ENCODE data around the gene C19orf18.

DNA sequence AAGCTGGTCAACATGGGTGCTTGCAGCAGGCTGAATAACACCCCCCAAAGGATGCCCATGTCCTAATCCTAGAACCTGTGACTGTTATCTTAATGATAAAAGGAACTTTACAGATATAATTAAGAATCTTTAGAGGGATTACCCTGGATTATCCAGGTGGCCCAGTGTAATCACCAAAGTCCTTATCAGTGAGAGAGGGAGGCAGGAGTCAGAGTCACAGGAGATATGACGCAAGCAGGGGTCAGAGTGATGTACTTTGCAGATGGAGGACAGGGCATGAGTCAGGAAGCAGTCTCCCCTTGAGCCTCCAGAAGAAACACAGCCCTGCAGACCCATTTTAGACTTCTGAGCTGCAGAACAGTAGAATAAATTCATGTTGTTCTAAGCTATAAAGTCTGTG is 18.5 kb upstream of the C19orf18 start:
- TF ChIP-seq FOXM1 (IDR thresholded peaks at IDR 0.05; ENCODE audit: borderline replicate concordance) (no peak), L3MBTL2 (conservative IDR thresholded peaks at IDR 0.05) (no peak), FOXA1 (IDR thresholded peaks at IDR 0.05) (no peak), ZNF384 (IDR thresholded peaks at IDR 0.05) (no peak), CTBP1 (IDR thresholded peaks at IDR 0.05; ENCODE audit: borderline replicate concordance) (no peak), ELF4 (IDR thresholded peaks at IDR 0.05) (no peak), FOXK2 (IDR thresholded peaks at IDR 0.05) (no peak), LEF1 (IDR thresholded peaks at IDR 0.05; ENCODE audit: borderline replicate concordance) (no peak), SUZ12 (IDR thresholded peaks at IDR 0.05) (no peak), ARNT (IDR thresholded peaks at IDR 0.05) (no peak), SP1 (IDR thresholded peaks at IDR 0.05) (no peak), BHLHE40 (IDR thresholded peaks at IDR 0.05; ENCODE audit: borderline replicate concordance) (no peak), NFRKB (IDR thresholded peaks at IDR 0.05) (no peak), HDGF (IDR thresholded peaks at IDR 0.05; ENCODE audit: borderline replicate concordance) (no peak)
